Gastrocnemius medialis (tissue), 4 donors: ENCODE data around the gene DTNBP1. TPM values are rescaled to one million over a fixed set of nuclear protein-coding genes. Genes with fewer than 3 reads are reported as not detected.

Experiments used
- ATAC-seq, 2 donors: fragments of 150-250 bp; one replicate each; pipeline ENCODE4 v1.9.1; 2016
- DNase-seq, 2 donors: peaks; one replicate each; pipeline ENCODE4 v3.0.0-alpha.2; 2019
- H3K27ac ChIP-seq, 4 donors: fragments of 200-600 bp; sonication (generic); 1 replicate in 1 of 4; 2 replicates in 3 of 4; pipeline ENCODE4 v1.5.1; 2016 to 2018; ENCODE audit warnings: mild to moderate bottlenecking in 2 of 4, moderate library complexity in 1 of 4
- H3K27me3 ChIP-seq, 3 donors: fragments of 200-600 bp; sonication (generic) in 2 of 3; 1 replicate in 1 of 3; 2 replicates in 2 of 3; pipeline versions ENCODE4 v1.5.1 to v1.6.0; 2016 to 2019; ENCODE audit warnings: mild to moderate bottlenecking in 1 of 3, moderate library complexity in 1 of 3
- H3K36me3 ChIP-seq, 2 donors: fragments of 200-600 bp; sonication (generic) in 1 of 2; one replicate each; pipeline ENCODE4 v1.5.1; 2017 to 2018
- H3K4me1 ChIP-seq, 2 donors: fragments of 200-600 bp; sonication (generic) in 1 of 2; one replicate each; pipeline ENCODE4 v1.5.1; 2016 to 2017; ENCODE audit warnings: mild to moderate bottlenecking in 2 of 2
- H3K4me3 ChIP-seq, 4 donors: fragments of 200-600 bp; sonication (generic) in 3 of 4; 1 replicate in 1 of 4; 2 replicates in 3 of 4; pipeline ENCODE4 v1.5.1; 2016 to 2019; ENCODE audit warnings: mild to moderate bottlenecking in 2 of 4
- H3K9me3 ChIP-seq, 3 donors: fragments of 200-600 bp; sonication (generic) in 2 of 3; 1 replicate in 1 of 3; 2 replicates in 2 of 3; pipeline ENCODE4 v1.5.1; 2016 to 2019
- POLR2A ChIP-seq, 2 donors: fragments of 450-650 bp; IDR thresholded peaks; one replicate each; pipeline ENCODE4 v1.6.1; 2017; ENCODE audit warnings: antibody characterized with exemption in 2 of 2, mild to moderate bottlenecking in 2 of 2, moderate library complexity in 2 of 2
- in situ Hi-C, 4 donors: fragments of 200-750 bp; cut with MboI; loops; one replicate each; pipeline versions ENCODE4 v1.15.0 to v1.8.0; 2017; ENCODE audit warnings: low sequenced_read_pairs in 4 of 4
- intact Hi-C: fragments of 100-400 bp; cut with DNase I; formaldehyde crosslinking; loops from one replicate; pipeline ENCODE4 v1.15.1; 2023; ENCODE audit warnings: low total_unique reads
- total RNA-seq, 4 donors: library from RNA; depleted of rRNA; stranded (reverse); fragments of >200 nt; gene quantifications; one replicate each; pipeline versions ENCODE4 v1.1.0 to v1.2.3, GENCODE V29; 2016
- TF ChIP-seq, protein P1 (sequence below), 5 experiments: fragments of 450-650 bp in 3 of 5; fragments of 200-600 bp in 2 of 5; sonication (generic) in 2 of 5; IDR thresholded peaks in 4 of 5; conservative IDR thresholded peaks in 1 of 5; 1 replicate in 4 of 5; 2 replicates in 1 of 5; pipeline ENCODE4 v1.5.1; 2016 to 2019; ENCODE audit warnings: antibody characterized with exemption in 5 of 5, mild to moderate bottlenecking in 3 of 5, moderate library complexity in 3 of 5

The DTNBP1 gene
- total RNA-seq, 4 donors from 2014 or later = 5.2 to 33.5 (median 12.5) TPM

DNA sequence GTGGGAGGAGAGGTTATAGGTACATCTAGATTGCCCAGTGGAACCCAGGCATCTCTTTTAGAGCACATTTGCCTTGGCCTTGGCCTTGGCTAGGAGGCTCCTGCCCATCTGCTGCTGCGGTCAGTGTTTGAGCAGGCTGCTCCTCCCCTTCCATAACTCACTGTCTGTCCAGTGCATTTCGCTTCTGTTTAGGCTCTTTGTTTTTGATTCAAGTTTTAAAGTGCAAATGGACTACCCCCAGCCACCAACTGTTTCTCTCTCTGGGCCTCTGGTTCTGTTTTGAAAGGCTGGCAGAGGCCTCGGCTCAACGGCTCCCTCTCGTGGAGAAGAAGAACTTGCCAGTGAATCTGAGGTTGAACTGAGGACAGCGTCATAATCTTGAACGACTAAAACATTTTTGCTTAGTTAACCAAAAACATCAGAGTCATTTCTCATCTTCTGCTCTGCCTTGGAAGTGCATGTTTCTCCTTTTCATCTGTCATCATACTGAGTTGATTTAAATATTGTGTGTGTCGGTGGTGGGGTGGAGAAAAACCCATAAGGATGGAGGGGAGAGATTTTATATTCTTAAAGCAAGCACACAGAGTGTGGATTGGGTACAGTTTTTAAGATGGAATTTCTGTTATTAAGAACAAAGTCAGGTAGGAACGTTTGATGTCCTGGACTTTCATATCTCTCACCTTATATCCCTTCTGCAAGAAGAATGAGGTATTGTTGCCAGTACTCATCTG is 171.4 kb downstream of the DTNBP1 start:
- in situ Hi-C loops (loop anchor here in 2 of 4 donors (5.0 to 25.0 kb wide), 4 partner anchors 229 to 1279 kb away; no protein-coding TSS in a partner anchor), intact Hi-C loops (loop anchor here (2.0 to 10.0 kb wide), 4 partner anchors 49 to 1279 kb away; partner anchors contain the start of gene JARID2)
- H3K36me3 ChIP-seq = peaks cover 0 to 26% of the 10 kb centered on the region in 2 donors
- peak; percentile 42 to 56 for ATAC-seq
- TF ChIP-seq, protein P1, sequence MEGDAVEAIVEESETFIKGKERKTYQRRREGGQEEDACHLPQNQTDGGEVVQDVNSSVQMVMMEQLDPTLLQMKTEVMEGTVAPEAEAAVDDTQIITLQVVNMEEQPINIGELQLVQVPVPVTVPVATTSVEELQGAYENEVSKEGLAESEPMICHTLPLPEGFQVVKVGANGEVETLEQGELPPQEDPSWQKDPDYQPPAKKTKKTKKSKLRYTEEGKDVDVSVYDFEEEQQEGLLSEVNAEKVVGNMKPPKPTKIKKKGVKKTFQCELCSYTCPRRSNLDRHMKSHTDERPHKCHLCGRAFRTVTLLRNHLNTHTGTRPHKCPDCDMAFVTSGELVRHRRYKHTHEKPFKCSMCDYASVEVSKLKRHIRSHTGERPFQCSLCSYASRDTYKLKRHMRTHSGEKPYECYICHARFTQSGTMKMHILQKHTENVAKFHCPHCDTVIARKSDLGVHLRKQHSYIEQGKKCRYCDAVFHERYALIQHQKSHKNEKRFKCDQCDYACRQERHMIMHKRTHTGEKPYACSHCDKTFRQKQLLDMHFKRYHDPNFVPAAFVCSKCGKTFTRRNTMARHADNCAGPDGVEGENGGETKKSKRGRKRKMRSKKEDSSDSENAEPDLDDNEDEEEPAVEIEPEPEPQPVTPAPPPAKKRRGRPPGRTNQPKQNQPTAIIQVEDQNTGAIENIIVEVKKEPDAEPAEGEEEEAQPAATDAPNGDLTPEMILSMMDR (IDR thresholded peaks at IDR 0.05 in 4 of 5, conservative IDR thresholded peaks at IDR 0.05 in 1 of 5) = peak; percentile 86 to 94 (median 93)
- TF ChIP-seq POLR2A (IDR thresholded peaks at IDR 0.05) = no peak
- no peak overlapping the region for H3K4me3 ChIP-seq
- H3K27ac ChIP-seq = peak overlapping the region; percentile 55 to 73 (median 69)
- H3K9me3 ChIP-seq = no peaks in the 10 kb centered on the region
- DNase-seq = peak; percentile 59 to 77
- H3K27me3 ChIP-seq = no peaks in the 10 kb centered on the region
- peaks cover 38 to 45% of the 10 kb centered on the region in 2 donors for H3K4me1 ChIP-seq

DNA sequence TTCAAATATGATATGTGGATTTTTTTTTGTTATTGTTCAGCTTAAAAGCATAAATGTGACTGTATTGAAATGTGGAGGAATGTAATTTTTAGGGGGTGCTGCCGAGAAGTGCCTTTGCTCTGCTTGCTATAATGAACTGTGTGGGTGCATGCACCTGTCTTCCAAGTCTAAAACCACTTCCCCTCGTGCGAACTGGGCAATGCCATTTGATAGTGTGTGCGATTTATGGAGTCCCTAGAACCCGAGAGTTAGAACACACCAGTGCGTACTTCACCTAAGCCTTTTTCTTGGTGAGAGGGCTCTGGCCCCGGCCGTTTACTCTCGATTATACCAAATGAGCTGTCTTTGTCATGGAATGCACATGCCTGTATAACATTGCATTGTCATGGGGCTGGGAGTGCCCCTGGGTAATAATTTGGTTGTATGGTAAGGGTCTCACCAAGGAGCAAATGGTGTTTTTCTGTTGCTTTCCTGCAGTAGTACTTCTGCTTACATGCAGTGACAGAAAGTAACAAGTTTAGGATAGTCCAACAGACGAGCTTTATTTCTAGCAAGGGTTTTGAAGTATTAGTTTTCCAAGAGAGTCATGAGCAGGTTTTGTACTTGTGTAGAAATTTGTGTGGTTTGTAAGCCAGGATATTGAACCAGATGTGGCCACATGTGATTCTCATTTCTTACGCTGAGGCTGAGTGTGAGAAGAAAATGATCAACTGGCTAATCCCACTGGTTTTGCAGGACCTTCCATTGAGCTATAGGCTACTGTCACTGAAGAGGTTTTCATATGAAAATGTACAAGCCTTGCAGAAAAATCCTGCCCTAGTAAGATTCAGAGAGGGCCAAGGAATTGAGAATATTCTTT is 172.4 kb downstream of the DTNBP1 start:
- DNase-seq = no peak
- intact Hi-C loops (loop anchor here (2.0 to 10.0 kb wide), 4 partner anchors 48 to 1278 kb away; partner anchors contain the start of gene JARID2), in situ Hi-C loops (loop anchor here in 2 of 4 donors (5.0 to 25.0 kb wide), 4 partner anchors 228 to 1278 kb away; no protein-coding TSS in a partner anchor)
- Histone ChIP-seq H3K9me3 (no peaks in the 10 kb centered on the region), H3K27ac (peak overlapping the region; percentile 55 to 73 (median 69)), H3K4me3 (no peak overlapping the region), H3K4me1 (peaks cover 43 to 47% of the 10 kb centered on the region in 2 donors), H3K27me3 (no peaks in the 10 kb centered on the region), H3K36me3 (peaks cover 0 to 23% of the 10 kb centered on the region in 2 donors)
- TF ChIP-seq POLR2A (IDR thresholded peaks at IDR 0.05) = no peak
- TF ChIP-seq, protein P1 (IDR thresholded peaks at IDR 0.05 in 4 of 5, conservative IDR thresholded peaks at IDR 0.05 in 1 of 5) = no peak
- ATAC-seq = no peak

DNA sequence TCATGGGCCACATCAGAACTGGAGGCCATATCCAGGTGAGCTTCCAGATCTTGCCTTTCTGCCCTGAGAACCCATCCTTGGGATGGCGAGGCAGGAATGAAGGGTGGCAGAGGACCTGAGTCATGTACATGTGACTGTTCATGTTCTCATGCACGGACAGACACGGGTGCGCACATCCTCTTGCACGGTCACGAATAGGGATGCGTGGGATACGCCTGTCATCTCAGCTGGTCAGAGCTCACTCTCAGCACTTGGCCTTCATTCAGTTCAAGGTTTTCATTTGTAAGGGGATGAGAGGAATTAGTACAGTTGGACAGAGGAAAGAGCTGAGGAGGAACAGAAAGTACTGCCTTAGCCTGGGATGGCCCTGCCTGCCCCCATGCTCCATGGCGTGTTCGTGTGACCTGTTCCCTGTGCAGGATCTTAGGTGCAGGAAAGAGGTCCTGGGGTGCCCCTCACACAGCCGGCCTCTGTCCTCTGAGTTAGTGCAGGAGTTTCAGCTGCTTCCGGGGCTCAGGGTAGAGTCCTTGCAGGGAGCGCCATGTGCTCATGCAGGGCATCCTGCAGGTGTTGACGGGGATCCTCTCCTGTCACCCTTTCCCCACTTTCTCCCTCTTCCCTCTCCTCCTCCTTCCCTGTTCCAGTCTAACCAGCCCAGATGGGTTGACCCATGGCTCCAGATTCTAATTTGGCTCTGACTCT is 173.4 kb downstream of the DTNBP1 start:
- ATAC-seq (no peak), DNase-seq (no peak)
- Histone ChIP-seq H3K4me3 (no peak overlapping the region), H3K36me3 (peaks cover 0 to 23% of the 10 kb centered on the region in 2 donors), H3K27me3 (no peaks in the 10 kb centered on the region), H3K9me3 (no peaks in the 10 kb centered on the region), H3K4me1 (peaks cover 45 to 48% of the 10 kb centered on the region in 2 donors), H3K27ac (peak overlapping the region; percentile 55 to 73 (median 69))
- TF ChIP-seq, protein P1 (IDR thresholded peaks at IDR 0.05 in 4 of 5, conservative IDR thresholded peaks at IDR 0.05 in 1 of 5) = no peak
- no peak for TF ChIP-seq POLR2A (IDR thresholded peaks at IDR 0.05)
- in situ Hi-C loops = loop anchor here in 2 of 4 donors (25.0 kb wide), 3 partner anchors 227 to 1277 kb away; no protein-coding TSS in a partner anchor
- intact Hi-C loops = no loop called here

DNA sequence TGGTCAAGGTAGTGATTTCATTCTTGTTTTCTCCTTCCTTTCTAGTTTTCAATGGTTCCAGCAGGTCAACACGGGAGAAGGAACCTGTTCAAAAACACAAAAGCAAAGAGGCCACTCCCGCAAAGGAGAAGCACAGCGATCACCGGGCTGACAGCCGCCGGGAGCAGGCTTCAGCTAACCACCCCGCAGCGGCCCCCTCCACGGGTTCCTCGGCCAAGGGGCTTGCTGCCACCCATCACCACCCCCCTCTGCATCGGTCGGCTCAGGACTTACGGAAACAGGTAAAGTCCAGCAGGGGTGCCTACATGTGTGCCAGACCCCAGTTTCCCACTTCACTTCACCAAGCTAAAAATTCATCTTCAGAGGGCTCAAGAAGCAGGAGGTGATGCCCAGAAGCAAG is 175.6 kb downstream of the DTNBP1 start:
- no peak for DNase-seq
- H3K27ac ChIP-seq = no peak overlapping the region
- no peaks in the 10 kb centered on the region for H3K27me3 ChIP-seq
- H3K4me3 ChIP-seq = no peak overlapping the region
- peaks cover 66 to 67% of the 10 kb centered on the region in 2 donors for H3K4me1 ChIP-seq
- H3K36me3 ChIP-seq = peaks cover 0 to 23% of the 10 kb centered on the region in 2 donors
- no peak for ATAC-seq
- no peak for TF ChIP-seq POLR2A (IDR thresholded peaks at IDR 0.05)
- TF ChIP-seq, protein P1 (IDR thresholded peaks at IDR 0.05 in 4 of 5, conservative IDR thresholded peaks at IDR 0.05 in 1 of 5) = no peak
- no peaks in the 10 kb centered on the region for H3K9me3 ChIP-seq
- in situ Hi-C loops (loop anchor here in 2 of 4 donors (25.0 kb wide), 3 partner anchors 225 to 1275 kb away; no protein-coding TSS in a partner anchor), intact Hi-C loops (no loop called here)
